ENCODE results near the gene TMEM191C. TPM values are rescaled to one million over a fixed set of nuclear protein-coding genes. Genes with fewer than 3 reads are reported as not detected.
A peak's percentile ranks its signal among the peaks of the same experiment; 100 is the strongest.
"Not testable (repeated sequence)": the region's sequence is repeated elsewhere in the genome, so short reads cannot be mapped to it uniquely, and the experiment has no call there.

TMEM191C gene
- total and polyA plus RNA-seq, 2 of the 8 experiments (the other 6 are each of a cell fraction or from before 2014, with no cell fraction given), result 0.74 to 2.6 TPM

- WGBS, 2 experiments (ENCODE audit: extremely low coverage in 1 of 2, insufficient coverage in 1 of 2, insufficient read length in 1 of 2, insufficient replicate concordance in 2 of 2, low coverage in 1 of 2, low lambda C conversion rate in 2 of 2, missing lambda C conversion rate in 1 of 2), result no CpG with 5 or more reads among the region's 60 CpGs
- H3K23me2 ChIP-seq (ENCODE audit: low read depth, low read length); H3K27me3 ChIP-seq (replicated peaks in 1 of 4; ENCODE audit: control insufficient read depth in 3 of 4, extremely low read depth in 1 of 4, insufficient read depth in 3 of 4, low read length in 3 of 4); H4K91ac ChIP-seq (replicated peaks; ENCODE audit: insufficient read length, low read length); H4K5ac ChIP-seq (ENCODE audit: insufficient read length, low read depth, low read length); H2BK12ac ChIP-seq (ENCODE audit: low read depth, low read length); H3K36me3 ChIP-seq (ENCODE audit: control insufficient read depth in 2 of 4, insufficient read depth in 4 of 4, low read length in 3 of 4); H2AK5ac ChIP-seq (ENCODE audit: low read depth, low read length); POLR2A ChIA-PET (ENCODE audit: partially characterized antibody); H3K23ac ChIP-seq (ENCODE audit: insufficient read length); H4K20me1 ChIP-seq (replicated peaks in 1 of 2; ENCODE audit: control insufficient read depth in 1 of 2, insufficient read depth in 2 of 2, low read length in 2 of 2); H3K14ac ChIP-seq (ENCODE audit: insufficient read length); H3K79me2 ChIP-seq (ENCODE audit: control insufficient read depth in 1 of 2, insufficient read depth in 2 of 2, low read length in 2 of 2); H3K18ac ChIP-seq (ENCODE audit: extremely low read depth, low read length); CTCF ChIA-PET (ENCODE audit: partially characterized antibody); H3K9me3 ChIP-seq (ENCODE audit: insufficient read depth in 2 of 2, low read depth in 1 of 2, low read length in 1 of 2); H4K8ac ChIP-seq (ENCODE audit: extremely low read depth, insufficient read depth, low read length); H3K79me1 ChIP-seq (ENCODE audit: low read depth, low read length); H3K4me1 ChIP-seq (replicated peaks in 1 of 4; ENCODE audit: control insufficient read depth in 3 of 4, insufficient read depth in 4 of 4, low read length in 3 of 4); H3K56ac ChIP-seq (replicated peaks; ENCODE audit: insufficient read length, low read depth, low read length); H2BK120ac ChIP-seq (replicated peaks; ENCODE audit: low read depth, low read length); H3K27ac ChIP-seq (ENCODE audit: low read depth, low read length); H2BK20ac ChIP-seq (ENCODE audit: low read length); FAIRE-seq; H2BK15ac ChIP-seq (ENCODE audit: low read length); H3K4ac ChIP-seq (replicated peaks; ENCODE audit: insufficient read length, low read depth, low read length); H2AFZ ChIP-seq (ENCODE audit: low read length); H2BK5ac ChIP-seq (ENCODE audit: low read depth, low read length); H3K9ac ChIP-seq (replicated peaks in 1 of 4; ENCODE audit: extremely low read depth in 1 of 4, low read depth in 3 of 4, low read length in 3 of 4): not testable (repeated sequence)
- DNase-seq (ENCODE audit: low read depth in 1 of 2, low spot score in 2 of 2), result peak; percentile 64 to 84
- H3K4me3 ChIP-seq (ENCODE audit: extremely low read depth in 1 of 4, insufficient read depth in 2 of 4, low read depth in 3 of 4, low read length in 4 of 4), result peak overlapping the region in 2 of 4 experiments; percentile 4 to 43; a peak in 2 of 8 replicates
- peak overlapping the region in 1 of 2 experiments; percentile 37; a peak in 1 of 4 replicates for H3K4me2 ChIP-seq (ENCODE audit: insufficient read depth in 1 of 2, low read depth in 2 of 2, low read length in 2 of 2)
Observed at GRCh38 chr22:21468194-21469096, 1.3 kb downstream of the TMEM191C start.
